Pancreas (tissue), 10 donors: ENCODE measurements around the gene BEGAIN. TPM values are rescaled to one million over a fixed set of nuclear protein-coding genes. Genes with fewer than 3 reads are reported as not detected.

Experiments used
- ATAC-seq, 4 donors: fragments of 200-7000 bp; cut with Tn5 transposase; one replicate each; pipeline versions ENCODE4 v1.8.0 to v1.9.1; 2020; ENCODE audit warnings: mild to moderate bottlenecking in 4 of 4, moderate library complexity in 4 of 4
- DNase-seq, 6 donors: peaks; one replicate each; pipeline ENCODE4 v3.0.0-alpha.2; 2020
- FAIRE-seq: peaks from 2 replicates; lab custom pipeline; 2012; peaks lifted over from hg19 to GRCh38; lab: Jason Lieb, UNC
- H3K27ac ChIP-seq, 4 donors: fragments of 200-600 bp; sonication (generic); 1 replicate in 3 of 4; 2 replicates in 1 of 4; pipeline versions ENCODE4 v1.5.0 to v1.8.0; 2020
- H3K27me3 ChIP-seq, 4 donors: fragments of 200-600 bp; one replicate each; pipeline ENCODE4 v1.8.0; 2021
- H3K36me3 ChIP-seq, 3 donors: fragments of 200-600 bp; sonication (generic) in 1 of 3; one replicate each; pipeline versions ENCODE4 v1.5.0 to v1.8.0; 2020 to 2021
- H3K4me1 ChIP-seq, 3 donors: fragments of 200-600 bp; one replicate each; pipeline ENCODE4 v1.8.0; 2021
- H3K4me3 ChIP-seq, 4 donors: fragments of 200-600 bp; sonication (generic) in 2 of 4; one replicate each; pipeline versions ENCODE4 v1.5.0 to v1.8.0; 2020 to 2021
- H3K9me3 ChIP-seq, 4 donors: fragments of 200-600 bp; one replicate each; pipeline ENCODE4 v1.8.0; 2021
- CTCF ChIP-seq, 4 donors: fragments of 200-600 bp; sonication (generic) in 3 of 4; IDR thresholded peaks; one replicate each; pipeline versions ENCODE4 v1.5.0 to v1.8.0; 2021; ENCODE audit warnings: antibody characterized with exemption in 4 of 4
- WGBS, 2 donors: extraction: QIAGEN DNeasy Blood & Tissue Kit; methylation state at CpG; one replicate each; pipeline ENCODE4 v1.1.7; 2013; 5-methylcytosine and 5-hydroxymethylcytosine counted together
- intact Hi-C, 3 donors: fragments of 100-400 bp; cut with DNase I; formaldehyde crosslinking; loops; one replicate each; pipeline versions ENCODE4 v1.11.1 to v1.14.2; 2022
- polyA plus RNA-seq, 2 donors: library from polyadenylated mRNA; stranded (reverse); fragments of 200-250 nt; gene quantifications; one replicate each; pipeline ENCODE4 v1.2.3, GENCODE V29; 2013
- total RNA-seq, 6 donors: library from RNA; stranded (reverse); fragmentation: NEBNext Ultra II Directional in 4 of 6; extraction: Animal tissue kit (Norgen Biotek cat#: 25700) in 4 of 6; gene quantifications; one replicate each; pipeline versions ENCODE4 v1.2.1 to v1.2.4, GENCODE V29; 2021 to 2023
- donor health status: healthy with polysubstance abuse.
- donor health status: DM: no; HTN: no; CAD: no; lungs with moderate emphysema.
- donor health status: DM: no; HTN: no; CAD: no.
- donor health status: control.
- donor health status: control.
- donor health status: Bipolar disorder and iron deficiency.
- donor health status: DM: yes; HTN: yes; CAD: no.
- donor health status: DM: no; HTN: no; CAD: no.
- donor health status: DM: no; HTN: no; CAD: no.
- donor health status: DM: yes; HTN: yes; CAD: no.

Gene BEGAIN
- total and polyA plus RNA-seq, 8 donors, result 9.1 to 32.2 (median 15.4) TPM

- ATAC-seq (peak; percentile 68 to 75 (median 74)), FAIRE-seq (no peak), DNase-seq (peak; percentile 57 to 88 (median 71))
- Histone ChIP-seq H3K4me1 (peaks cover 19 to 23% (median 22%) of the 10 kb centered on the region in 3 donors), H3K9me3 (no peaks in the 10 kb centered on the region), H3K36me3 (no peaks in the 10 kb centered on the region), H3K27me3 (no peaks in the 10 kb centered on the region), H3K4me3 (no peak overlapping the region), H3K27ac (peak overlapping the region; percentile 68 to 79 (median 72))
- intact Hi-C loops, result no loop called here
- 62 to 67% methylated on average over 28 of the region's 28 CpGs for WGBS, 2 donors
- peak in 3 of 4 donors; percentile 15 to 37 (median 16) for TF ChIP-seq CTCF (IDR thresholded peaks at IDR 0.05)
These were observed 46.9 kb downstream of the BEGAIN start for GRCh38 chr14:100540141-100540925.

- peak in 3 of 6 donors; percentile 13 to 52 (median 21) for DNase-seq
- H3K4me3 ChIP-seq, result no peak overlapping the region
- FAIRE-seq, result no peak
- WGBS, 2 donors, result 81 to 82% methylated on average over 13 of the region's 13 CpGs
- H3K36me3 ChIP-seq, result no peaks in the 10 kb centered on the region
- no peaks in the 10 kb centered on the region for H3K27me3 ChIP-seq
- H3K4me1 ChIP-seq, result peaks cover 25 to 29% (median 27%) of the 10 kb centered on the region in 3 donors
- no peak for TF ChIP-seq CTCF (IDR thresholded peaks at IDR 0.05)
- H3K9me3 ChIP-seq, result no peaks in the 10 kb centered on the region
- peak overlapping the region in 2 of 4 donors; percentile 68 to 79 for H3K27ac ChIP-seq
- intact Hi-C loops, result loop anchor here in 1 of 3 donors (10.0 kb wide), 1 partner anchor 95 kb away; no protein-coding TSS in a partner anchor
- ATAC-seq, result peak in 2 of 4 donors; percentile 3 to 8
These were observed 47.5 kb downstream of the BEGAIN start for GRCh38 chr14:100539766-100540140.

DNA sequence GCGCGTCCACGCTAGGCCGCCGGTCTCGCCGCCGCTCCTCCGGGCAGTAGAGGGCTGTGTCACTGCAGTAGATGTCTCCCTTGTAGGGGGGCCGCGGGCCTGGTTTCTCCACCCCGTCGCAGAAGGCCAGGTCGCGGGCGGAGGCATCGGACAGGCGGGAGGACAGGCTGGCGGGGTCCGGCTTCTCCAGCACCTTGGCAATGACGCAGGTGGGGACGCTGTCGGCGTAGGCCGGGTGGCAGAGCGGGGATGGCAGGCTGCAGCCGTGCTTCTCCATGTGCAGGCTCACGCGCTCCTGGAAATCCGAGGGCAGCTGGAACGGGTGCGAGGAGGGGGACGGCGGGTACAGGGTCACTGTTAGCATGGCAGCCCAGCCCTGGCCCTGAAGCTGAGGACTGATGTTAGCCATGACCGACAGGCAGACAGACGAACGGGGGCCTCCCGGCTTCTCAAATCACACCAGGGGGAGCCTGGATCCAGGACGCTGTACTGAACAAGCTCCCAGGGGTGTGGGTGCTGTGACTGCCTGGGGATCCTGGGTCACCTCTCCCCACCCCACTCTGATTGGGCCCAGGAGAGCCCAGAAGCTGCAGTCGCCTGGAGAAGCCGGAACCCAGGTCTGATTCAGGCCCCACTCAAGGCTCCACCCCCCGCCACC, 48.1 kb downstream of the BEGAIN start:
- ATAC-seq, result no peak
- no peak overlapping the region for H3K4me3 ChIP-seq
- H3K36me3 ChIP-seq, result no peaks in the 10 kb centered on the region
- 95 to 96% methylated on average over 36 to 42 of the region's 42 CpGs for WGBS, 2 donors
- no peak for TF ChIP-seq CTCF (IDR thresholded peaks at IDR 0.05)
- DNase-seq, result peak in 5 of 6 donors; percentile 13 to 75 (median 27)
- H3K9me3 ChIP-seq, result no peaks in the 10 kb centered on the region
- H3K27ac ChIP-seq, result no peak overlapping the region
- FAIRE-seq, result no peak
- H3K4me1 ChIP-seq, result peaks cover 31 to 35% (median 32%) of the 10 kb centered on the region in 3 donors
- intact Hi-C loops, result loop anchor here in 1 of 3 donors (10.0 kb wide), 1 partner anchor 94 kb away; no protein-coding TSS in a partner anchor
- no peaks in the 10 kb centered on the region for H3K27me3 ChIP-seq

GRCh38 chr14:100538351-100539002, 48.7 kb downstream of the BEGAIN start:
- no peak overlapping the region for H3K27ac ChIP-seq
- 96% methylated on average over 62 to 69 of the region's 69 CpGs for WGBS, 2 donors
- no peaks in the 10 kb centered on the region for H3K27me3 ChIP-seq
- H3K36me3 ChIP-seq, result no peaks in the 10 kb centered on the region
- DNase-seq, result peak; percentile 6 to 75 (median 28)
- H3K4me1 ChIP-seq, result peaks cover 36 to 41% (median 36%) of the 10 kb centered on the region in 3 donors
- no peak overlapping the region for H3K4me3 ChIP-seq
- no peak for ATAC-seq
- intact Hi-C loops, result loop anchor here in 1 of 3 donors (10.0 kb wide), 1 partner anchor 94 kb away; no protein-coding TSS in a partner anchor
- no peak for FAIRE-seq
- no peaks in the 10 kb centered on the region for H3K9me3 ChIP-seq
- no peak for TF ChIP-seq CTCF (IDR thresholded peaks at IDR 0.05)
